H9 (cell line): ENCODE measurements around the gene WDR72. TPM values are rescaled to one million over a fixed set of nuclear protein-coding genes. Genes with fewer than 3 reads are reported as not detected.
A peak's percentile ranks its signal among the peaks of the same experiment; 100 is the strongest.
"Not testable (repeated sequence)": the region's sequence is repeated elsewhere in the genome, so short reads cannot be mapped to it uniquely, and the experiment has no call there.

Experiments used
- DNase-seq: peaks from one replicate; pipeline ENCODE4 v3.0.0-alpha.2; 2017
- H2AFZ ChIP-seq: one replicate; pipeline ENCODE4 v1.6.1; 2013; ENCODE audit warnings: mild to moderate bottlenecking, low read length, control low read depth, moderate library complexity
- H2AK5ac ChIP-seq: 2 replicates; pipeline ENCODE4 v1.6.1; 2013; ENCODE audit warnings: low read length, control low read depth, mixed read lengths; ENCODE audit not compliant: insufficient read length
- H2BK120ac ChIP-seq: one replicate; pipeline ENCODE4 v1.6.1; 2013; ENCODE audit warnings: low read depth, mild to moderate bottlenecking, low read length, control low read depth, inconsistent platforms; ENCODE audit not compliant: poor library complexity, severe bottlenecking
- H2BK12ac ChIP-seq: 2 replicates; pipeline ENCODE4 v1.6.1; 2013; ENCODE audit warnings: low read length, control low read depth, mixed read lengths, low read depth; ENCODE audit not compliant: insufficient read length
- H2BK15ac ChIP-seq: 2 replicates; pipeline ENCODE4 v1.6.1; 2013; ENCODE audit warnings: low read depth, low read length, control low read depth
- H2BK20ac ChIP-seq: one replicate; pipeline ENCODE4 v1.6.1; 2013; ENCODE audit warnings: low read depth, mild to moderate bottlenecking, low read length, control low read depth, inconsistent platforms; ENCODE audit not compliant: poor library complexity, severe bottlenecking
- H2BK5ac ChIP-seq: 2 replicates; pipeline ENCODE4 v1.6.1; 2013; ENCODE audit warnings: low read length, control low read depth, mixed read lengths; ENCODE audit not compliant: insufficient read length
- H3K14ac ChIP-seq: 2 replicates; pipeline ENCODE4 v1.6.1; 2013; ENCODE audit warnings: low read length, control low read depth; ENCODE audit not compliant: insufficient read depth
- H3K18ac ChIP-seq: 2 replicates; pipeline ENCODE4 v1.6.1; 2013; ENCODE audit warnings: low read depth, mild to moderate bottlenecking, mixed read lengths, low read length, control low read depth; ENCODE audit not compliant: insufficient read length
- H3K23ac ChIP-seq: 2 replicates; pipeline ENCODE4 v1.6.1; 2013; ENCODE audit warnings: low read length, control low read depth, mixed read lengths, low read depth; ENCODE audit not compliant: insufficient read length
- H3K23me2 ChIP-seq: 2 replicates; pipeline ENCODE4 v1.6.1; 2013; ENCODE audit warnings: low read depth, mild to moderate bottlenecking, mixed read lengths, low read length, control low read depth; ENCODE audit not compliant: insufficient read length, poor library complexity, severe bottlenecking
- H3K27ac ChIP-seq: 2 replicates; pipeline ENCODE4 v1.5.1; 2013; ENCODE audit warnings: low read length, control low read depth, mixed read lengths, low read depth; ENCODE audit not compliant: insufficient read length
- H3K27me3 ChIP-seq: 2 replicates; pipeline ENCODE4 v1.6.1; 2013; ENCODE audit warnings: low read length, control low read depth, inconsistent platforms; ENCODE audit not compliant: insufficient read depth
- H3K4ac ChIP-seq: 2 replicates; pipeline ENCODE4 v1.6.1; 2013; ENCODE audit warnings: low read depth, mild to moderate bottlenecking, control low read depth, inconsistent platforms, low read length, moderate library complexity
- H3K4me1 ChIP-seq: 2 replicates; pipeline ENCODE4 v1.6.1; 2013; ENCODE audit warnings: low read length, control low read depth, inconsistent platforms; ENCODE audit not compliant: insufficient read depth
- H3K4me2 ChIP-seq: 2 replicates; pipeline ENCODE4 v1.6.1; 2013; ENCODE audit warnings: low read length, control low read depth, mixed read lengths; ENCODE audit not compliant: insufficient read length, insufficient read depth
- H3K56ac ChIP-seq: 2 replicates; pipeline ENCODE4 v1.6.1; 2013; ENCODE audit warnings: low read depth, mild to moderate bottlenecking, mixed read lengths, low read length, control low read depth; ENCODE audit not compliant: insufficient read length
- H3K79me1 ChIP-seq: 2 replicates; pipeline ENCODE4 v1.6.1; 2013; ENCODE audit warnings: low read depth, mild to moderate bottlenecking, moderate library complexity, low read length, control low read depth, inconsistent platforms; ENCODE audit not compliant: insufficient read depth, poor library complexity, severe bottlenecking
- H3K79me2 ChIP-seq: 2 replicates; pipeline ENCODE4 v1.6.1; 2013; ENCODE audit warnings: low read length, control low read depth, inconsistent platforms; ENCODE audit not compliant: insufficient read depth
- H3K9ac ChIP-seq: 2 replicates; pipeline ENCODE4 v1.6.1; 2013; ENCODE audit warnings: low read length, control low read depth, mixed read lengths; ENCODE audit not compliant: insufficient read length; ENCODE audit errors: extremely low read depth
- H3K9me3 ChIP-seq: one replicate; pipeline ENCODE4 v1.6.1; 2013; ENCODE audit warnings: low read depth, low read length, inconsistent platforms; ENCODE audit not compliant: control insufficient read depth
- H3T11ph ChIP-seq: one replicate; pipeline ENCODE4 v1.6.1; 2013; ENCODE audit warnings: mild to moderate bottlenecking, low read length, control low read depth, inconsistent platforms
- H4K20me1 ChIP-seq: one replicate; pipeline ENCODE4 v1.6.1; 2013; ENCODE audit not compliant: control insufficient read depth, insufficient read length, insufficient read depth
- H4K5ac ChIP-seq: 2 replicates; pipeline ENCODE4 v1.6.1; 2013; ENCODE audit warnings: low read depth, mild to moderate bottlenecking, mixed read lengths, low read length, control low read depth; ENCODE audit not compliant: insufficient read length
- H4K8ac ChIP-seq: replicated peaks from 2 replicates; pipeline ENCODE4 v1.6.1; 2013; ENCODE audit warnings: low read length, control low read depth, mixed read lengths, low read depth; ENCODE audit not compliant: insufficient read length
- H4K91ac ChIP-seq: 2 replicates; pipeline ENCODE4 v1.6.1; 2013; ENCODE audit warnings: low read depth, mild to moderate bottlenecking, moderate library complexity, mixed read lengths, low read length, control low read depth; ENCODE audit not compliant: insufficient read length
- H3K27ac Mint-ChIP-seq, 3 experiments: 2 replicates in 2 of 3; 3 replicates in 1 of 3; pipeline ENCODE4 v1.8.0; 2020 to 2021; ENCODE audit warnings: mixed read lengths in 3 of 3, mild to moderate bottlenecking in 1 of 3, moderate library complexity in 1 of 3
- H3K27me3 Mint-ChIP-seq: 2 replicates; pipeline ENCODE4 v1.8.0; 2021; ENCODE audit warnings: low read depth, mild to moderate bottlenecking, moderate library complexity, mixed read lengths
- H3K36me3 Mint-ChIP-seq, 3 experiments: 2 replicates in 2 of 3; 3 replicates in 1 of 3; pipeline ENCODE4 v1.8.0; 2020 to 2021; ENCODE audit warnings: low read depth in 3 of 3, mixed read lengths in 3 of 3; ENCODE audit not compliant: insufficient read depth in 1 of 3
- H3K4me1 Mint-ChIP-seq, 2 experiments: 2 replicates each; pipeline ENCODE4 v1.8.0; 2020; ENCODE audit warnings: mixed read lengths in 2 of 2
- H3K4me3 Mint-ChIP-seq, 2 experiments: 2 replicates in 1 of 2; 3 replicates in 1 of 2; pipeline ENCODE4 v1.8.0; 2020 to 2021; ENCODE audit warnings: mild to moderate bottlenecking in 2 of 2, mixed read lengths in 2 of 2, moderate library complexity in 1 of 2
- H3K9me3 Mint-ChIP-seq, 2 experiments: 2 replicates in 1 of 2; 3 replicates in 1 of 2; pipeline ENCODE4 v1.8.0; 2020; ENCODE audit warnings: mild to moderate bottlenecking in 2 of 2, mixed read lengths in 2 of 2, moderate library complexity in 1 of 2
- WGBS: extraction: QIAGEN DNeasy Blood & Tissue Kit; methylation state at CpG from one replicate; pipeline ENCODE4 v1.1.7; 2013; ENCODE audit warnings: missing lambda C conversion rate, low lambda C conversion rate, mixed read lengths; ENCODE audit not compliant: insufficient read length; ENCODE audit errors: extremely low coverage; 5-methylcytosine and 5-hydroxymethylcytosine counted together
- total RNA-seq: library from RNA; stranded (reverse); gene quantifications from 2 replicates; pipeline ENCODE4 v1.2.1, GENCODE V29; 2021
- TF ChIP-seq, protein P1 (sequence below): fragments of 200-600 bp; sonication (generic); conservative IDR thresholded peaks from 3 replicates; pipeline ENCODE4 v1.8.0; 2021; ENCODE audit warnings: antibody characterized with exemption, mild to moderate bottlenecking

The WDR72 gene
- total RNA-seq, 1 experiment from 2014 or later, result 2.9 TPM

DNA sequence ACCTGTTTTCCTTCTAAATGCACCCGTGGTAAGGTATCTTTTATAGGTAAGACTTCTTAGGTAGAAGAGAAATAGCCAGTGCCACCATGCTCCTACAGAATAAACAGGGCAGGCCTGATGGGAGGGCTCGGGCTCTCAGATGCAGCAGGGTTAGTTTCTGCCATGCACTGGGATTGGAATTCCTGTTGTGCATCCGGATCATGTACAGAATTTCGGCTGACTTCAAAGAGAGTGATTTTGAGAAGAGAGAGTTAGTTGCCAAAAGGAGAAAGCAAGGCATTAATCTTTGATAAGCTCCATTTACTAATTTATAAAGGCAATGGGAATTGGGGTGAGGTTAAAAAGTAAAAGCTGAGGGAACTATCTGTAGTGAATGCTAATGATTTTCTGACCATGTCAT is 211.2 kb downstream of the WDR72 start:
- WGBS, result no CpG with 5 or more reads among the region's 4 CpGs
- H3K23me2 ChIP-seq, result no peaks in the 10 kb centered on the region

DNA sequence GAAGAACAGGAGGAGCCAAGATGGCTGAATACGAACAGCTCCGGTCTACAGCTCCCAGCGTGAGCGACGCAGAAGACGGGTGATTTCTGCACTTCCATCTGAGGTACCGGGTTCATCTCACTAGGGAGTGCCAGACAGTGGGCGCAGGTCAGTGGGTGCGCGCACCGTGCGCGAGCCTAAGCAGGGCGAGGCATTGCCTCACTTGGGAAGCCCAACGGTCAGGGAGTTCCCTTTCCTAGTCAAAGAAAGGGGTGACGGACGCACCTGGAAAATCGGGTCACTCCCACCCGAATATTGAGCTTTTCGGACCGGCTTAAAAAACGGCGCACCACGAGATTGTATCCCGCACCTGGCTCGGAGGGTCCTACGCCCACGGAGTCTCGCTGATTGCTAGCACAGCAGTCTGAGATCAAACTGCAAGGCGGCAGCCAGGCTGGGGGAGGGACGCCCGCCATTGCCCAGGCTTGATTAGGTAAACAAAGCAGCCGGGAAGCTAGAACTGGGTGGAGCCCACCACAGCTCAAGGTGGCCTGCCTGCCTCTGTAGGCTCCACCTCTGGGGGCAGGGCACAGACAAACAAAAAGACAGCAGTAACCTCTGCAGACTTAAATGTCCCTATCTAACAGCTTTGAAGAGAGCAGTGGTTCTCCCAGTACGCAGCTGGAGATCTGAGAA is 218.7 kb downstream of the WDR72 start:
- H2AK5ac ChIP-seq, H2BK20ac ChIP-seq, H3K14ac ChIP-seq, H3K23ac ChIP-seq, H3K27me3 Mint-ChIP-seq, H3K79me1 ChIP-seq, H4K5ac ChIP-seq, H2BK5ac ChIP-seq, H3K4me2 ChIP-seq, H3K9me3 ChIP-seq, H3K23me2 ChIP-seq, H3K56ac ChIP-seq, H2BK15ac ChIP-seq, H3K27ac ChIP-seq, H3K4me1 Mint-ChIP-seq, H3T11ph ChIP-seq, H4K20me1 ChIP-seq, H4K8ac ChIP-seq, H3K27me3 ChIP-seq, H3K4me1 ChIP-seq, H3K79me2 ChIP-seq, H2BK120ac ChIP-seq, H4K91ac ChIP-seq, H2AFZ ChIP-seq, H3K18ac ChIP-seq, H2BK12ac ChIP-seq, H3K4ac ChIP-seq, H3K9ac ChIP-seq: not testable (repeated sequence)
- peak overlapping the region in 1 of 3 experiments; percentile 44; a peak in 2 of 7 replicates for H3K27ac Mint-ChIP-seq
- peaks cover 6 to 11% of the 10 kb centered on the region in 2 experiments; a peak in 2 of 5 replicates for H3K9me3 Mint-ChIP-seq
- peak; percentile 28 for DNase-seq
- peaks cover 0 to 12% (median 0%) of the 10 kb centered on the region in 3 experiments; a peak in 2 of 7 replicates for H3K36me3 Mint-ChIP-seq
- no CpG with 5 or more reads among the region's 34 CpGs for WGBS
- peak overlapping the region in 1 of 2 experiments; percentile 56; a peak in 2 of 5 replicates for H3K4me3 Mint-ChIP-seq

More for the DNA sequence above, 211.2 kb downstream of the WDR72 start:
- no peak overlapping the region for H2BK120ac ChIP-seq
- H3K79me2 ChIP-seq, result no peaks in the 10 kb centered on the region
- DNase-seq, result no peak
- H3K27me3 ChIP-seq, result no peaks in the 10 kb centered on the region
- no peak overlapping the region for H3K56ac ChIP-seq
- H3K27ac ChIP-seq, result no peak overlapping the region
- Mint-ChIP-seq H3K4me1 (peaks cover 18 to 19% of the 10 kb centered on the region in 2 experiments), H3K27me3 (no peaks in the 10 kb centered on the region), H3K27ac (0 out of 7 replicates have a peak overlapping the region, but pooled peaks of 1 of the 3 experiments have one; percentile 15), H3K9me3 (peaks cover 3 to 9% of the 10 kb centered on the region in 2 experiments; a peak in 4 of 5 replicates), H3K36me3 (peaks cover 0 to 6% (median 0%) of the 10 kb centered on the region in 3 experiments; a peak in 1 of 7 replicates), H3K4me3 (no peak overlapping the region)
- H2BK12ac ChIP-seq, result no peak overlapping the region
- no peak overlapping the region for H3K14ac ChIP-seq
- no peaks in the 10 kb centered on the region for H4K20me1 ChIP-seq
- no peak overlapping the region for H3T11ph ChIP-seq
- H3K23ac ChIP-seq, result no peak overlapping the region
- no peak overlapping the region for H4K5ac ChIP-seq
- TF ChIP-seq, protein P1, sequence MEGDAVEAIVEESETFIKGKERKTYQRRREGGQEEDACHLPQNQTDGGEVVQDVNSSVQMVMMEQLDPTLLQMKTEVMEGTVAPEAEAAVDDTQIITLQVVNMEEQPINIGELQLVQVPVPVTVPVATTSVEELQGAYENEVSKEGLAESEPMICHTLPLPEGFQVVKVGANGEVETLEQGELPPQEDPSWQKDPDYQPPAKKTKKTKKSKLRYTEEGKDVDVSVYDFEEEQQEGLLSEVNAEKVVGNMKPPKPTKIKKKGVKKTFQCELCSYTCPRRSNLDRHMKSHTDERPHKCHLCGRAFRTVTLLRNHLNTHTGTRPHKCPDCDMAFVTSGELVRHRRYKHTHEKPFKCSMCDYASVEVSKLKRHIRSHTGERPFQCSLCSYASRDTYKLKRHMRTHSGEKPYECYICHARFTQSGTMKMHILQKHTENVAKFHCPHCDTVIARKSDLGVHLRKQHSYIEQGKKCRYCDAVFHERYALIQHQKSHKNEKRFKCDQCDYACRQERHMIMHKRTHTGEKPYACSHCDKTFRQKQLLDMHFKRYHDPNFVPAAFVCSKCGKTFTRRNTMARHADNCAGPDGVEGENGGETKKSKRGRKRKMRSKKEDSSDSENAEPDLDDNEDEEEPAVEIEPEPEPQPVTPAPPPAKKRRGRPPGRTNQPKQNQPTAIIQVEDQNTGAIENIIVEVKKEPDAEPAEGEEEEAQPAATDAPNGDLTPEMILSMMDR, result no peak
- H4K8ac ChIP-seq, result no peak overlapping the region
- H3K4me1 ChIP-seq, result peaks cover 3% of the 10 kb centered on the region; the same call in 1 of the 2 replicates
- no peak overlapping the region for H2BK5ac ChIP-seq
- H3K79me1 ChIP-seq, result no peaks in the 10 kb centered on the region
- no peak overlapping the region for H2BK15ac ChIP-seq
- no peak overlapping the region for H3K4ac ChIP-seq
- H3K4me2 ChIP-seq, result no peak overlapping the region
- no peak overlapping the region for H3K9ac ChIP-seq
- no peak overlapping the region for H2AFZ ChIP-seq
- H3K18ac ChIP-seq, result no peak overlapping the region
- no peak overlapping the region for H2BK20ac ChIP-seq
- no peaks in the 10 kb centered on the region for H3K9me3 ChIP-seq
- no peak overlapping the region for H2AK5ac ChIP-seq
- H4K91ac ChIP-seq, result no peak overlapping the region
